Pericardium fibroblast (primary cell): Measurements from ENCODE around the gene GNA12. TPM values are rescaled to one million over a fixed set of nuclear protein-coding genes. Genes with fewer than 3 reads are reported as not detected.

Source experiments
- total RNA-seq: library from RNA; depleted of rRNA; stranded (reverse); fragments of >200 nt; gene quantifications from 2 replicates; pipeline ENCODE4 v1.2.3, GENCODE V29; 2015

Gene GNA12, protein sequence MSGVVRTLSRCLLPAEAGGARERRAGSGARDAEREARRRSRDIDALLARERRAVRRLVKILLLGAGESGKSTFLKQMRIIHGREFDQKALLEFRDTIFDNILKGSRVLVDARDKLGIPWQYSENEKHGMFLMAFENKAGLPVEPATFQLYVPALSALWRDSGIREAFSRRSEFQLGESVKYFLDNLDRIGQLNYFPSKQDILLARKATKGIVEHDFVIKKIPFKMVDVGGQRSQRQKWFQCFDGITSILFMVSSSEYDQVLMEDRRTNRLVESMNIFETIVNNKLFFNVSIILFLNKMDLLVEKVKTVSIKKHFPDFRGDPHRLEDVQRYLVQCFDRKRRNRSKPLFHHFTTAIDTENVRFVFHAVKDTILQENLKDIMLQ
- 29.9 and 43.9 TPM in 2 replicates for total RNA-seq

DNA sequence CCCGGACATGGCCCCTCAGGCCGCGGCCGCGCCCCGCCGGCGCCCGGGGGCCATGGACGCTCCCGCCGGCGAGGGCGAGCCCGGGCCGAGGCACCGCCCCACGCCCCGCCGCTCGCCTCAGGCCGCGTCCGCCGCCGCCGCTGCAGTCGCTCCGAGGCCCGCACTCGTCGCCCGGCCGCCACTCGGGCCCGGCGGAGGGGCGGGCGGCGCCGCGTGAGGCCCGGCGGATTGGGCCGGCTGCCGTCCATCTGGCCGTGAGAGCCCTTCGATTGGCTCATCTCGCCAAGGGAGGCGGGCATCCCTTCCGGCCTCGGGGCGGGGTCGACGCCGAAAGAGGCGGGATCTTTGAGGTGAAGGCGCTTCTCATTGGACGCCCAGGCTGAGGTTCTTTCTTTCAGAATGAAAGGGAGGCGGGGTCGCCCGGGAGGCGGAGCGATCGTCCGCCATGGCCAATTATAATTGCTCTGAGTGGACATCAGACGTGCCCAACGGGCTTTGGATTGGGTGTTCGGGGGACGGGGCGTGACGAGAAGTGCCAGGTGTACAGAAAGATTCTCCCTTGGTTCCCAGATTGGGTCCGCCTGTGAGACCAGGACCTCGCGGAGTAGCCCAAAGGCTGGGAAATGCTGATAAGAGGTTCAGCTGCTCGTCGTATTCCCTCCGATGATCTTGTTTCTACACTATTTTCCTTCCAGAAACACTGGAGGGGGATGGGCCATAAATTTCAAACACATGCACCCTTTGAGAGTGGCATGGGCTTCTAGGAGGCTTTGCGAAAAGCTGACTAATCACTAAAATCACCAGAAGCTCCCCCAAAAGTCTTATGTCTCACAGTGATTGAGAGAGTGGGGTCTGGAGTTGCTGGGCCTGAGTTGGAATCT lies at the start of gene GNA12:
Gene GNA12, minus strand, starts transcription at position 156 of the 881 bp plus-strand sequence. Its CDS starts 147 bp downstream, at position 9.

DNA sequence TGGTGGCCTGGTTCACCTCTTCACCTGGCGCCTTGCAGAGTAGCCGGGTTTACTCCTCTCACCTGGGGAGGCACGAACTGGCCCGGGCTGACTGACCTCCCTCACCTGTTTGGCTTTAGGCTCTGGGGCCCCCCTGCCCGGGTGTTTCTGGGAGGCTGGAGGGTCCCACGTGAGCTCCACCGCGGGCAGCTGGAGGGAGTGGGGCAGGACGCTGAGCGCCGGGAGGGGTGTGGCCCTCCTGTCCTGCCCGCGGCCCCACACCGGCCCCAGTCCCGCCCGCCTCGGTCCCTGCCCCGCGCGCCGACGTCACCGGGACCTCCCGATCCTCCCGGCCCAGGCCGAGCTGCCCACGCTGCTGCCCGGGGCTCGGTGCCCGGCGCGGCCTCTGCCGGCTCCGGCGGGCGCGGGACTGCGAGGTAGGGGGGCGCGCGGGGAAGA lies 156.2 kb downstream of the GNA12 start, which contains the start of gene AMZ1:
Gene AMZ1, plus strand, starts transcription at position 322 of the 438 bp plus-strand sequence. CDS start 12,250 bp downstream, outside the sequence.

Other genes with a start within 250 kb of the GNA12 start
- gene TTYH3, start 212.3 kb downstream of the GNA12 start, total RNA-seq = 49.8 and 59.0 TPM in 2 replicates
- 0.12 TPM in 1 of 2 replicates, not detected in the other for gene AMZ1, start 156.1 kb downstream of the GNA12 start, total RNA-seq
- gene CARD11, start 199.6 kb upstream of the GNA12 start, total RNA-seq = 0.26 and 0.70 TPM in 2 replicates